Amniotic stem cell (primary cell): ENCODE data around the gene TEKT5.

Experiments
- DNase-seq: peaks from one replicate; lab custom pipeline; 2025; lab: John Stamatoyannopoulos, UW

Gene TEKT5

GRCh38 chr16:10579575-10579964 is 115.2 kb downstream of the TEKT5 start:
- no peak for DNase-seq

GRCh38 chr16:10578474-10579316 is 116.0 kb downstream of the TEKT5 start:
- no peak for DNase-seq
